Transverse colon (tissue), 3 donors: ENCODE data around the gene WSCD1.

Source experiments
- CTCF ChIP-seq, 5 experiments: fragments of 200-600 bp in 3 of 5; fragments of 450-650 bp in 2 of 5; sonication (generic) in 3 of 5; IDR thresholded peaks; 1 replicate in 2 of 5; 2 replicates in 3 of 5; pipeline ENCODE4 v1.5.1; 2016 to 2017; ENCODE audit warnings: antibody characterized with exemption in 5 of 5, inconsistent platforms in 3 of 5, mild to moderate bottlenecking in 2 of 5, moderate library complexity in 1 of 5
- POLR2A ChIP-seq: fragments of 450-650 bp; IDR thresholded peaks from one replicate; pipeline ENCODE4 v1.6.1; 2016; ENCODE audit warnings: antibody characterized with exemption, mild to moderate bottlenecking, moderate library complexity

DNA sequence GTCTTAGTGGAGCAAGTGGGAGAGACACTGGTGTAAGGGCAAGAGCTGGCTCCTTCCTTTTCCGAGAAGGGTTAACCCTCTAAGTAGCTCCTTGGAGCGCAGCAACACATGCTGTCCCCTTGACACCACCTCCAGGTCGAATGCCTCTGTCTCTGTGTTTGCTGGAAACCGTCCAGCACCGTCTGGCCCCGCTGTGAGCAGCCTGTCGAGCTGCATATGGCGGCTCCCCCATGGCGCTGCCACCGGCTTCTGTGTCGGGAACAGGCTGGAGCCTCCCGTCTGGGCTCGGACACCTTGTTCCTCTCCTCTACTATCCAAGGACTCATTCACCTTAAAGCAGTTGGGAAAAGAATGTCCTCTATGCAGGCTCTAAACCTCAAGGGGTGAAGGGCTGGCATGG is 28.9 kb upstream of the WSCD1 start:
- TF ChIP-seq CTCF (IDR thresholded peaks at IDR 0.05) (no peak), POLR2A (no peak)
